BJ (cell line): ENCODE measurements around the gene TNFRSF21. TPM values are rescaled to one million over a fixed set of nuclear protein-coding genes. Genes with fewer than 3 reads are reported as not detected.

Experiments used
- CTCF ChIA-PET: fragments of 350-600 bp; formaldehyde crosslinking; extraction: SDS; loops from one replicate; lab custom pipeline; 2021; ENCODE audit warnings: antibody characterized with exemption, inconsistent platforms; lab: Yijun Ruan, JAX
- POLR2A ChIA-PET: fragments of 300-600 bp; sonication (Branson Sonifier 250); formaldehyde crosslinking; extraction: SDS; loops from one replicate; lab custom pipeline; 2021; ENCODE audit warnings: antibody characterized with exemption; lab: Charles Lee
- DNase-seq: peaks from one replicate; pipeline ENCODE4 v3.0.0-alpha.2; 2011; ENCODE audit warnings: low read depth
- H3K27me3 ChIP-seq: 2 replicates; pipeline ENCODE4 v1.6.0; 2011; ENCODE audit warnings: low read length; ENCODE audit not compliant: control insufficient read depth, insufficient read depth
- H3K36me3 ChIP-seq: 2 replicates; pipeline ENCODE4 v1.5.1; 2011; ENCODE audit warnings: low read length; ENCODE audit not compliant: control insufficient read depth, insufficient read depth
- H3K4me3 ChIP-seq: 2 replicates; pipeline ENCODE4 v1.5.1; 2011; ENCODE audit warnings: low read depth, mild to moderate bottlenecking, control low read depth, low read length
- polyA plus RNA-seq: library from polyadenylated mRNA; depleted of rRNA; stranded (reverse); fragments of >200 nt; gene quantifications from 2 replicates; pipeline ENCODE4 v1.2.3, GENCODE V29; 2011
- TF ChIP-seq, protein P1 (sequence below): IDR thresholded peaks from 2 replicates; pipeline ENCODE4 v1.5.1; 2011; ENCODE audit warnings: low read depth, mild to moderate bottlenecking, control low read depth, inconsistent platforms, low read length, moderate library complexity; ENCODE audit not compliant: insufficient read depth

The TNFRSF21 gene
- polyA plus RNA-seq, 1 experiment: 3.6 TPM

DNA sequence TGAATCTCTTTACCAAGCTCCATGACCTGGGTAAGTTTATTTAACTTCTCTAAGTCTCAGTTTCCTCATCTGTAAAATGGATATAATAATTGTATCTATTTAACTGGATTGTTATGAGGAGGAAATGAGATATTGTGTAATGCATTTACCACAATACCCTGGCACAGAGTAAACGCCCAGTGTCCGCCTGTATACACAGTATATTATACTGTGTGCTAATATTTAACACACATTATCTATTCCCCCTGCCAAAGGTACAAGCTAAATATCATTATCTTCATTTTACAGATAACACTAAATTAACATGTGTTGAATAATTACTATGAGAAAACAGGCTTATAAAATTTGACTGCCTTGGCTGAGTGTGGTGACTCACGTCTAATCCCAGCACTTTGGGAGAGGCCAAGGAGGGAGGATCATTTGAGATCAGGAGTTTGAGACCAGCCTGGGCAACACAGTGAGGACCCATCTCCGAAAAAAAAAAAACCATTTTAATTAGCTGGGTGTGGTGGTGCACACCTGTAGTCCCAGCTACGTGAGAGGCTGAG lies 38.7 kb upstream of the TNFRSF21 start:
- TF ChIP-seq, protein P1, sequence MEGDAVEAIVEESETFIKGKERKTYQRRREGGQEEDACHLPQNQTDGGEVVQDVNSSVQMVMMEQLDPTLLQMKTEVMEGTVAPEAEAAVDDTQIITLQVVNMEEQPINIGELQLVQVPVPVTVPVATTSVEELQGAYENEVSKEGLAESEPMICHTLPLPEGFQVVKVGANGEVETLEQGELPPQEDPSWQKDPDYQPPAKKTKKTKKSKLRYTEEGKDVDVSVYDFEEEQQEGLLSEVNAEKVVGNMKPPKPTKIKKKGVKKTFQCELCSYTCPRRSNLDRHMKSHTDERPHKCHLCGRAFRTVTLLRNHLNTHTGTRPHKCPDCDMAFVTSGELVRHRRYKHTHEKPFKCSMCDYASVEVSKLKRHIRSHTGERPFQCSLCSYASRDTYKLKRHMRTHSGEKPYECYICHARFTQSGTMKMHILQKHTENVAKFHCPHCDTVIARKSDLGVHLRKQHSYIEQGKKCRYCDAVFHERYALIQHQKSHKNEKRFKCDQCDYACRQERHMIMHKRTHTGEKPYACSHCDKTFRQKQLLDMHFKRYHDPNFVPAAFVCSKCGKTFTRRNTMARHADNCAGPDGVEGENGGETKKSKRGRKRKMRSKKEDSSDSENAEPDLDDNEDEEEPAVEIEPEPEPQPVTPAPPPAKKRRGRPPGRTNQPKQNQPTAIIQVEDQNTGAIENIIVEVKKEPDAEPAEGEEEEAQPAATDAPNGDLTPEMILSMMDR: no peak
- Histone ChIP-seq H3K36me3 (no peaks in the 10 kb centered on the region), H3K4me3 (no peak overlapping the region), H3K27me3 (no peaks in the 10 kb centered on the region)
- no peak for DNase-seq
- ChIA-PET POLR2A (no interaction called here), CTCF (no interaction called here)

DNA sequence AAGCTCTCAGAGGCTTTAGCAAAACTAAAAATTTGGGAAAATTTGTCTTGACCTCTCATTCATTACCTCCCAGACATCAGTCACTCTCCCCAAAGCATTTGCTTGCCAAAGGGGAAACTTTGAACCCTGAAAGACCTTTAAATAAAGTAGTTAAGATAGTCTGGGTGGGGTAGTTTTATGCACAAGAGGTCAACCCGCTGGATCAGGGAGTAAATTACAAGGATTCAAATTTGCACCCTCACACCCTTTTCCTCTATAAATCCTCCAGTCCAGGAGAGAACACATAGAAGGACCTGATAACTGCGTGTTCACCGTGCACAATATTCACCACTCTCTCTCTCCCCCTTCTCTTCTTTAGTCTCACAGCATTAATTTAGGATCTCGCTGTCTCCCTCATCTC lies 36.1 kb upstream of the TNFRSF21 start:
- ChIA-PET CTCF (interaction anchor here (0.9 kb wide), 1 partner anchor 11 kb away, joined by 3 read pairs; no protein-coding TSS in a partner anchor), POLR2A (no interaction called here)
- Histone ChIP-seq H3K27me3 (no peaks in the 10 kb centered on the region; the same call in 1 of the 2 replicates), H3K36me3 (no peaks in the 10 kb centered on the region), H3K4me3 (no peak overlapping the region)
- TF ChIP-seq, protein P1: no peak
- DNase-seq: no peak

DNA sequence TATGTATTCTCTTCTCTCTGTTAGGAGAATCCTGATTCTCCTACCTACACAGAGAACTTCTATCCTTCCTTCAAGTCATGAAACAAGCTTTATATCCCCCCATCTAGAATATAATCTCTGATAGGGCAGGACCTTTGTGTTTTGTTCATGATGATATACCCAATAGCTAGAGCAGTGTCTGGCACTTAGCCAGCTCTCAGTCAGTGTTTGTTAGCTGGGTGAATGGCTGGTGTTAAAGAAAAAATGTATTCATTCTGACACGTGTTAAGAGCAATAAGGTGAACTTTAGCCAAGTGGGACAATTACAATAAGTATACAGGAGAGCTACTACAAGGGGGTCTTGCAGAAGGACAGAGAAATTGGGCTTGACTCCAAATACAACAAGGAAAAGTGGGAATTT lies 34.3 kb upstream of the TNFRSF21 start:
- no peak for DNase-seq
- CTCF ChIA-PET: no interaction called here
- Histone ChIP-seq H3K36me3 (no peaks in the 10 kb centered on the region), H3K27me3 (no peaks in the 10 kb centered on the region; the same call in 1 of the 2 replicates), H3K4me3 (no peak overlapping the region)
- TF ChIP-seq, protein P1: no peak
- POLR2A ChIA-PET: no interaction called here

DNA sequence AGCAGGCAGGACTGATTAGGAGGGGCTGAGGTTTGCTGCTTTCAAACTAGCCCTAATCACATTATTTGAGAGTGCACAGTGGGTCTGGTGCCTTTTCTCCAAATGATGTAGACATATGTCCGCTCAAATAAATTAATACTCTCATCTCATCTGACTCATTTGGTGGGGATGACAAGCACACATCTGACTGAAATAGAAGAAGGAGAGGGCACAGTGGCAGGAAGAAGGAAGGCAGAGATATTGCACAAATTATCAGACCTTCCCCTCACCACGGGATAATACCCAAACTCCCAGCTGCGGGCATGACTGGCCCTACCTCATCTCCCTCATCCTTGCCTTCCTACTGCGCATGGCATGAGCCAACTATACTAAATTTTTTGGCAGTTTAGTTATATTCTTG lies 33.9 kb upstream of the TNFRSF21 start:
- no peak for DNase-seq
- TF ChIP-seq, protein P1: no peak
- Histone ChIP-seq H3K27me3 (no peaks in the 10 kb centered on the region; the same call in 1 of the 2 replicates), H3K4me3 (no peak overlapping the region), H3K36me3 (no peaks in the 10 kb centered on the region)
- ChIA-PET POLR2A (no interaction called here), CTCF (no interaction called here)

DNA sequence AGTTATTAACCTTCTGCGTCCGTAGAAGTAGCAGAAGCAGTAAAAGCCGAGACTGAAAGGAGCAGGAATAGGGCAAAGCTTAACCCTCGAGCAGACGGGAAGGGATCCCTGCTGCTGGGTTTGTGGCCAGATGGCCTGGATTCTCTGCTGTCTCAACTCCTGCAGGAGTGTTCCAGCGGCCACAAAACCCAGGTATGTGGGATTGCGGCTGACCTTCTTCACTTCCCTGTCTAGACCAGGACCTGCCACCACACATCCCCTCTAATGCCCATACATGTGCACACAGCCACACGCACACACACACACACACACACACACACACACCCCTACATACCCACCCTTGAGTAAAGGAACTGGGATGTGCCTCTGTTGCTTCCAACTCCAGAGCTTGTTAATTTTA lies 33.1 kb upstream of the TNFRSF21 start:
- no peak for DNase-seq
- CTCF ChIA-PET: no interaction called here
- Histone ChIP-seq H3K36me3 (no peaks in the 10 kb centered on the region), H3K4me3 (no peak overlapping the region), H3K27me3 (no peaks in the 10 kb centered on the region; the same call in 1 of the 2 replicates)
- TF ChIP-seq, protein P1: no peak
- POLR2A ChIA-PET: no interaction called here
